Measurements from ENCODE around the gene KRT76. TPM values are rescaled to one million over a fixed set of nuclear protein-coding genes. Genes with fewer than 3 reads are reported as not detected.

Gene KRT76
- total and polyA plus RNA-seq, 2 experiments from 2014 or later = not detected

DNA sequence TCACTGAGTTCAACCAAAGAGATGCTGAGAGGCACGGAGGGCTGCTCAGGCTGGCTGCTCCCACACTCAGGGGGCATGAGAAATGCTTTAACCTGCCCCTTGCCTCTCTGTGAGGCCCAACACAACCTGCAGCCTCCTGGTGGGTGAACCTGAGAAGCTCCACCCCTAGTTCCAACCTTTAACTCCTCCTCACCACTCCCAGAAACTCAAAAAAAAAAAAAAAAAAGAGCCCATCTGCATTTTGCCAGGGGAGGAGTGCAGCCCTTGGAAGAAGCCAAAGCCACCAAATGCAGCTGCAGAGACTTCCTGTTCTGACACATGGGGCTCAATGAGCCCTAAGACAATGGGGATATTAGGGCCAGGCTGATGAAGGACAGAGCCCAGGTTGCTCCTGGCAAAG, 27.9 kb upstream of the KRT76 start (continued):
- TF ChIP-seq, protein P1, sequence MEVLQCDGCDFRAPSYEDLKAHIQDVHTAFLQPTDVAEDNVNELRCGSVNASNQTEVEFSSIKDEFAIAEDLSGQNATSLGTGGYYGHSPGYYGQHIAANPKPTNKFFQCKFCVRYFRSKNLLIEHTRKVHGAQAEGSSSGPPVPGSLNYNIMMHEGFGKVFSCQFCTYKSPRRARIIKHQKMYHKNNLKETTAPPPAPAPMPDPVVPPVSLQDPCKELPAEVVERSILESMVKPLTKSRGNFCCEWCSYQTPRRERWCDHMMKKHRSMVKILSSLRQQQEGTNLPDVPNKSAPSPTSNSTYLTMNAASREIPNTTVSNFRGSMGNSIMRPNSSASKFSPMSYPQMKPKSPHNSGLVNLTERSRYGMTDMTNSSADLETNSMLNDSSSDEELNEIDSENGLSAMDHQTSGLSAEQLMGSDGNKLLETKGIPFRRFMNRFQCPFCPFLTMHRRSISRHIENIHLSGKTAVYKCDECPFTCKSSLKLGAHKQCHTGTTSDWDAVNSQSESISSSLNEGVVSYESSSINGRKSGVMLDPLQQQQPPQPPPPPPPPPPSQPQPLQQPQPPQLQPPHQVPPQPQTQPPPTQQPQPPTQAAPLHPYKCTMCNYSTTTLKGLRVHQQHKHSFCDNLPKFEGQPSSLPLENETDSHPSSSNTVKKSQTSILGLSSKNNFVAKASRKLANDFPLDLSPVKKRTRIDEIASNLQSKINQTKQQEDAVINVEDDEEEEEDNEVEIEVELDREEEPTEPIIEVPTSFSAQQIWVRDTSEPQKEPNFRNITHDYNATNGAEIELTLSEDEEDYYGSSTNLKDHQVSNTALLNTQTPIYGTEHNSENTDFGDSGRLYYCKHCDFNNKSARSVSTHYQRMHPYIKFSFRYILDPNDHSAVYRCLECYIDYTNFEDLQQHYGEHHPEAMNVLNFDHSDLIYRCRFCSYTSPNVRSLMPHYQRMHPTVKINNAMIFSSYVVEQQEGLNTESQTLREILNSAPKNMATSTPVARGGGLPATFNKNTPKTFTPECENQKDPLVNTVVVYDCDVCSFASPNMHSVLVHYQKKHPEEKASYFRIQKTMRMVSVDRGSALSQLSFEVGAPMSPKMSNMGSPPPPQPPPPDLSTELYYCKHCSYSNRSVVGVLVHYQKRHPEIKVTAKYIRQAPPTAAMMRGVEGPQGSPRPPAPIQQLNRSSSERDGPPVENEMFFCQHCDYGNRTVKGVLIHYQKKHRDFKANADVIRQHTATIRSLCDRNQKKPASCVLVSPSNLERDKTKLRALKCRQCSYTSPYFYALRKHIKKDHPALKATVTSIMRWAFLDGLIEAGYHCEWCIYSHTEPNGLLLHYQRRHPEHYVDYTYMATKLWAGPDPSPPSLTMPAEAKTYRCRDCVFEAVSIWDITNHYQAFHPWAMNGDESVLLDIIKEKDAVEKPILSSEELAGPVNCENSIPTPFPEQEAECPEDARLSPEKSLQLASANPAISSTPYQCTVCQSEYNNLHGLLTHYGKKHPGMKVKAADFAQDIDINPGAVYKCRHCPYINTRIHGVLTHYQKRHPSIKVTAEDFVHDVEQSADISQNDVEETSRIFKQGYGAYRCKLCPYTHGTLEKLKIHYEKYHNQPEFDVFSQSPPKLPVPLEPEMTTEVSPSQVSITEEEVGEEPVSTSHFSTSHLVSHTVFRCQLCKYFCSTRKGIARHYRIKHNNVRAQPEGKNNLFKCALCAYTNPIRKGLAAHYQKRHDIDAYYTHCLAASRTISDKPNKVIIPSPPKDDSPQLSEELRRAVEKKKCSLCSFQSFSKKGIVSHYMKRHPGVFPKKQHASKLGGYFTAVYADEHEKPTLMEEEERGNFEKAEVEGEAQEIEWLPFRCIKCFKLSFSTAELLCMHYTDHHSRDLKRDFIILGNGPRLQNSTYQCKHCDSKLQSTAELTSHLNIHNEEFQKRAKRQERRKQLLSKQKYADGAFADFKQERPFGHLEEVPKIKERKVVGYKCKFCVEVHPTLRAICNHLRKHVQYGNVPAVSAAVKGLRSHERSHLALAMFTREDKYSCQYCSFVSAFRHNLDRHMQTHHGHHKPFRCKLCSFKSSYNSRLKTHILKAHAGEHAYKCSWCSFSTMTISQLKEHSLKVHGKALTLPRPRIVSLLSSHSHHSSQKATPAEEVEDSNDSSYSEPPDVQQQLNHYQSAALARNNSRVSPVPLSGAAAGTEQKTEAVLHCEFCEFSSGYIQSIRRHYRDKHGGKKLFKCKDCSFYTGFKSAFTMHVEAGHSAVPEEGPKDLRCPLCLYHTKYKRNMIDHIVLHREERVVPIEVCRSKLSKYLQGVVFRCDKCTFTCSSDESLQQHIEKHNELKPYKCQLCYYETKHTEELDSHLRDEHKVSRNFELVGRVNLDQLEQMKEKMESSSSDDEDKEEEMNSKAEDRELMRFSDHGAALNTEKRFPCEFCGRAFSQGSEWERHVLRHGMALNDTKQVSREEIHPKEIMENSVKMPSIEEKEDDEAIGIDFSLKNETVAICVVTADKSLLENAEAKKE (CRISPR knock-in tag; IDR thresholded peaks at IDR 0.05) = no peak

DNA sequence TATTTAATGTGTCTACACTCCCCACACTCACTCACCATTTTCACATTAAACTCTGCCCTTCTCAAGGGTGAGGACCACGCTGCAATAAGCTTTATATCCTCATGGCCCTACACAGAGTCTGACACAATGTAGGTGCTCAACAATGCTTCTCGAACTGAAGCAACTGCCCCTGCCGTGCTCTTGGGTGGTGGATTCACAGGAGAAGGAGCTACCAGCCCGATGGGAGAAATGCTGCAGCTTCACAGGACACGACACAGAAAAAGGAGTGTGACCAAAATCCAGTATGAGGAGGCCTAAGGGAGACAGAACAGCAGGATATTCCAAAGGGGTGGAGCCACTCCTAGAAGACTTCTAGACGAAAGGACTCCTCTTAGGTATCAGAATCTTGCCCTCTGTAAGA, 25.3 kb upstream of the KRT76 start:
- H3K4me1 Mint-ChIP-seq = peaks cover 41% of the 10 kb centered on the region
- Histone ChIP-seq H3K9me2 (ENCODE audit: insufficient read depth) (peaks cover 5% of the 10 kb centered on the region; the same call in 1 of the 2 replicates), H4K20me1 (replicated peaks; ENCODE audit: insufficient read depth) (no peaks in the 10 kb centered on the region), H3K4me2 (no peak overlapping the region), H3K4me3 (no peak overlapping the region), H3K36me3 (ENCODE audit: insufficient read depth) (no peaks in the 10 kb centered on the region), H3K27ac (ENCODE audit: low read depth) (no peak overlapping the region), H3F3A (replicated peaks; ENCODE audit: low read depth) (no peaks in the 10 kb centered on the region), H3K79me2 (replicated peaks; ENCODE audit: insufficient read depth) (no peaks in the 10 kb centered on the region), H2AFZ (no peak overlapping the region), H3K4me1 (ENCODE audit: insufficient read depth) (peaks cover 38% of the 10 kb centered on the region), H3K27me3 (ENCODE audit: insufficient read depth) (no peaks in the 10 kb centered on the region)
- ATAC-seq = no peak
- peaks cover 5% of the 10 kb centered on the region for H3K27me3 Mint-ChIP-seq (ENCODE audit: insufficient read depth, low read depth, poor library complexity)
- TF ChIP-seq EZH2phosphoT487 (IDR thresholded peaks at IDR 0.05; ENCODE audit: unreplicated experiment) (no peak), NANOG (IDR thresholded peaks at IDR 0.05; ENCODE audit: borderline replicate concordance) (no peak), EZH2 (IDR thresholded peaks at IDR 0.05; ENCODE audit: low read depth, unreplicated experiment) (no peak), STAT1 (IDR thresholded peaks at IDR 0.05; ENCODE audit: unreplicated experiment) (no peak), JUNB (IDR thresholded peaks at IDR 0.05; ENCODE audit: unreplicated experiment) (no peak), POLR2AphosphoS5 (IDR thresholded peaks at IDR 0.05; ENCODE audit: low read depth) (no peak), ZNF114 (CRISPR knock-in tag; IDR thresholded peaks at IDR 0.05) (no peak)
- TF ChIP-seq, protein P2, sequence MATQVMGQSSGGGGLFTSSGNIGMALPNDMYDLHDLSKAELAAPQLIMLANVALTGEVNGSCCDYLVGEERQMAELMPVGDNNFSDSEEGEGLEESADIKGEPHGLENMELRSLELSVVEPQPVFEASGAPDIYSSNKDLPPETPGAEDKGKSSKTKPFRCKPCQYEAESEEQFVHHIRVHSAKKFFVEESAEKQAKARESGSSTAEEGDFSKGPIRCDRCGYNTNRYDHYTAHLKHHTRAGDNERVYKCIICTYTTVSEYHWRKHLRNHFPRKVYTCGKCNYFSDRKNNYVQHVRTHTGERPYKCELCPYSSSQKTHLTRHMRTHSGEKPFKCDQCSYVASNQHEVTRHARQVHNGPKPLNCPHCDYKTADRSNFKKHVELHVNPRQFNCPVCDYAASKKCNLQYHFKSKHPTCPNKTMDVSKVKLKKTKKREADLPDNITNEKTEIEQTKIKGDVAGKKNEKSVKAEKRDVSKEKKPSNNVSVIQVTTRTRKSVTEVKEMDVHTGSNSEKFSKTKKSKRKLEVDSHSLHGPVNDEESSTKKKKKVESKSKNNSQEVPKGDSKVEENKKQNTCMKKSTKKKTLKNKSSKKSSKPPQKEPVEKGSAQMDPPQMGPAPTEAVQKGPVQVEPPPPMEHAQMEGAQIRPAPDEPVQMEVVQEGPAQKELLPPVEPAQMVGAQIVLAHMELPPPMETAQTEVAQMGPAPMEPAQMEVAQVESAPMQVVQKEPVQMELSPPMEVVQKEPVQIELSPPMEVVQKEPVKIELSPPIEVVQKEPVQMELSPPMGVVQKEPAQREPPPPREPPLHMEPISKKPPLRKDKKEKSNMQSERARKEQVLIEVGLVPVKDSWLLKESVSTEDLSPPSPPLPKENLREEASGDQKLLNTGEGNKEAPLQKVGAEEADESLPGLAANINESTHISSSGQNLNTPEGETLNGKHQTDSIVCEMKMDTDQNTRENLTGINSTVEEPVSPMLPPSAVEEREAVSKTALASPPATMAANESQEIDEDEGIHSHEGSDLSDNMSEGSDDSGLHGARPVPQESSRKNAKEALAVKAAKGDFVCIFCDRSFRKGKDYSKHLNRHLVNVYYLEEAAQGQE (IDR thresholded peaks at IDR 0.05; ENCODE audit: unreplicated experiment) = no peak
- TF ChIP-seq, protein P3, sequence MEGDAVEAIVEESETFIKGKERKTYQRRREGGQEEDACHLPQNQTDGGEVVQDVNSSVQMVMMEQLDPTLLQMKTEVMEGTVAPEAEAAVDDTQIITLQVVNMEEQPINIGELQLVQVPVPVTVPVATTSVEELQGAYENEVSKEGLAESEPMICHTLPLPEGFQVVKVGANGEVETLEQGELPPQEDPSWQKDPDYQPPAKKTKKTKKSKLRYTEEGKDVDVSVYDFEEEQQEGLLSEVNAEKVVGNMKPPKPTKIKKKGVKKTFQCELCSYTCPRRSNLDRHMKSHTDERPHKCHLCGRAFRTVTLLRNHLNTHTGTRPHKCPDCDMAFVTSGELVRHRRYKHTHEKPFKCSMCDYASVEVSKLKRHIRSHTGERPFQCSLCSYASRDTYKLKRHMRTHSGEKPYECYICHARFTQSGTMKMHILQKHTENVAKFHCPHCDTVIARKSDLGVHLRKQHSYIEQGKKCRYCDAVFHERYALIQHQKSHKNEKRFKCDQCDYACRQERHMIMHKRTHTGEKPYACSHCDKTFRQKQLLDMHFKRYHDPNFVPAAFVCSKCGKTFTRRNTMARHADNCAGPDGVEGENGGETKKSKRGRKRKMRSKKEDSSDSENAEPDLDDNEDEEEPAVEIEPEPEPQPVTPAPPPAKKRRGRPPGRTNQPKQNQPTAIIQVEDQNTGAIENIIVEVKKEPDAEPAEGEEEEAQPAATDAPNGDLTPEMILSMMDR (conservative IDR thresholded peaks at IDR 0.05; ENCODE audit: low read depth in 2 of 2) = no peak
- no peaks in the 10 kb centered on the region for H3K9me3 Mint-ChIP-seq
- DNase-seq (ENCODE audit: low spot score) = no peak
- H3K27ac Mint-ChIP-seq = no peak overlapping the region
- no peak overlapping the region for H3K4me3 Mint-ChIP-seq
- no peaks in the 10 kb centered on the region for H3K36me3 Mint-ChIP-seq (ENCODE audit: low read depth)

Data from GM23338 (cell line).